C4-2B (cell line): Measurements from ENCODE around the gene PPP2R2B.

ENCODE experiments used
- H3K27ac ChIP-seq: fragments of 450-650 bp; 2 replicates; pipeline ENCODE4 v1.5.1; 2017
- CTCF ChIP-seq: fragments of 450-650 bp; conservative IDR thresholded peaks from 2 replicates; pipeline ENCODE4 v1.5.1; 2017; ENCODE audit warnings: mild to moderate bottlenecking
- ZFX ChIP-seq: fragments of 450-650 bp; IDR thresholded peaks from 2 replicates; pipeline ENCODE4 v1.6.1; 2017

The PPP2R2B gene

GRCh38 chr5:146533882-146534281 is 344.7 kb downstream of the PPP2R2B start:
- H3K27ac ChIP-seq, result no peak overlapping the region
- TF ChIP-seq ZFX (no peak), CTCF (no peak)

- H3K27ac ChIP-seq, result no peak overlapping the region
- TF ChIP-seq CTCF, result peak; percentile 95
- TF ChIP-seq ZFX, result no peak
Measured at GRCh38 chr5:146533260-146533857, 345.2 kb downstream of the PPP2R2B start.
